Measurements from ENCODE around the gene SCN5A.

DNA sequence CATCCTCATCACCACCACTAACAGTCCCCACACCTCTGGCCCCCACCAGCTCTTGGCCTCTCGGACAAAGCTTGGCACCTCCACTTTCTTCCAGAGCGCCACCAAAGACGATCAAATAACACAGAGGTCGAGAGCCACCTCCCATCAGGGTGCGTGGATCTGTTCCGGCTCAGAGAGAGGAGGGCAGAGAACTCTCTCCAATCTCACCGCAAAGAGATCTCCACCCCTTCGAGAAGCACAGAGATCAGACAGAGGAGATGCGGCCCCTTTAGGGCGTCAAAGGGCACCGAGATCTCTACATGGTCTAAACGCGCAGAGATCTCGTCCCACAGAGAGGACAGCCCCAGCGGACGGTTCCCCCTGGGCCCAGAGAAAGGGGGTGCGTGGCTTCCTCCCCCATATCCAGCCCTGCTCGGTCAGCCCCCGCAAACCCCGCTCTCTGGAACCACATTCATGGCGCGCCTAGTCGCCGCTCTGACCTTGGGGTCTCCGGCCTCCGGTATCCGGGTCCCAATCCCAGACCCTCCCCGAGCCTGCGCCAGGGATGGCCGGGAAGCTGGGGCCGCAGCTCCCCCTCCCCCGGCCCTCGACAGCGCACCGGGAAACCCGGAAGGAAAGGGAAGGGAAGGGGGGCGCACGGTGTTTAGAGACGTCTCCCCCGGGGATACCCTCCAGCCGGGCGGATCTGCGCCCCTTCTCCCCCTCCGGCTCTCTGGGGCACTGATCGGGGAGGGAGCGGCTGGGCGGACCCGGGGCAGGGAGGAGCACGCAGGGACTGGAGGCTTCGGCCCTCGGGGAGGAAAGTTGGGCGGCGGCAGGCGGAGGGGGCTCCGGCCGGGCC is 608 bp downstream of the SCN5A start:
- TF ChIP-seq, protein P1, sequence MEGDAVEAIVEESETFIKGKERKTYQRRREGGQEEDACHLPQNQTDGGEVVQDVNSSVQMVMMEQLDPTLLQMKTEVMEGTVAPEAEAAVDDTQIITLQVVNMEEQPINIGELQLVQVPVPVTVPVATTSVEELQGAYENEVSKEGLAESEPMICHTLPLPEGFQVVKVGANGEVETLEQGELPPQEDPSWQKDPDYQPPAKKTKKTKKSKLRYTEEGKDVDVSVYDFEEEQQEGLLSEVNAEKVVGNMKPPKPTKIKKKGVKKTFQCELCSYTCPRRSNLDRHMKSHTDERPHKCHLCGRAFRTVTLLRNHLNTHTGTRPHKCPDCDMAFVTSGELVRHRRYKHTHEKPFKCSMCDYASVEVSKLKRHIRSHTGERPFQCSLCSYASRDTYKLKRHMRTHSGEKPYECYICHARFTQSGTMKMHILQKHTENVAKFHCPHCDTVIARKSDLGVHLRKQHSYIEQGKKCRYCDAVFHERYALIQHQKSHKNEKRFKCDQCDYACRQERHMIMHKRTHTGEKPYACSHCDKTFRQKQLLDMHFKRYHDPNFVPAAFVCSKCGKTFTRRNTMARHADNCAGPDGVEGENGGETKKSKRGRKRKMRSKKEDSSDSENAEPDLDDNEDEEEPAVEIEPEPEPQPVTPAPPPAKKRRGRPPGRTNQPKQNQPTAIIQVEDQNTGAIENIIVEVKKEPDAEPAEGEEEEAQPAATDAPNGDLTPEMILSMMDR (IDR thresholded peaks at IDR 0.05), result no peak
- TF ChIP-seq POLR2A (IDR thresholded peaks at IDR 0.05), result no peak
